MG63 (cell line): ENCODE measurements around the gene WWTR1. TPM values are rescaled to one million over a fixed set of nuclear protein-coding genes. Genes with fewer than 3 reads are reported as not detected.

Experiments
- DNase-seq: peaks from one replicate; pipeline ENCODE4 v3.0.0-alpha.2; 2020
- H3K27me3 ChIP-seq: fragments of 250-450 bp; sonication (Bioruptor Pico); 2 replicates; pipeline ENCODE4 v1.5.1; 2020; ENCODE audit warnings: mild to moderate bottlenecking, moderate library complexity
- H3K36me3 ChIP-seq: fragments of 250-450 bp; sonication (Bioruptor Pico); 2 replicates; pipeline ENCODE4 v1.5.1; 2020; ENCODE audit warnings: mild to moderate bottlenecking, moderate library complexity
- H3K4me3 ChIP-seq: fragments of 250-450 bp; sonication (Bioruptor Pico); 2 replicates; pipeline ENCODE4 v1.5.1; 2020; ENCODE audit warnings: mild to moderate bottlenecking, moderate library complexity
- H3K9me3 ChIP-seq: fragments of 250-450 bp; sonication (Bioruptor Pico); 2 replicates; pipeline ENCODE4 v1.5.1; 2020; ENCODE audit warnings: mild to moderate bottlenecking, moderate library complexity
- total RNA-seq: library from RNA; depleted of rRNA; stranded (reverse); fragments of >200 nt; shearing (Covaris generic); gene quantifications from 2 replicates; pipeline ENCODE4 v1.2.3, GENCODE V29; 2014; ENCODE audit warnings: low replicate concordance

Gene WWTR1
- total RNA-seq, 1 experiment from 2014 or later = 51.3 TPM

DNA sequence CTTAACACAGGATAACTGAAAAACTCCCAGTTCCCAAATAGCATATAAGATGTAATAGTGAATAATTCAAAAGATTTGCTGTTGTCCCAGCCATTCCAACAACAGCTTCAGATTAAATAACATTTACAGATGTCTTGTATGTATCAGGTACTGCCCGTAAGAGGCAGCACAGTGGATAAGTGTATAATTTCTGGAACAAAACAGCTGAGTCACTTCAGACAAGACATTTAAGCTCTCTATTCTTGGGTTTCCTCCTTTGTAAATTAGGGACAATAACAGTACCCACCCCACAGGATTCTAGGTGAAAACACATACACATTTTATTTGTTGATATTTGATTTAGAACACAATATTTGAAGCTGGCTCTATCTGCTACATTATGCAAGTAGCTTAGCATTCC lies 2.6 kb upstream of the WWTR1 start:
- Histone ChIP-seq H3K36me3 (peaks cover 17% of the 10 kb centered on the region), H3K9me3 (no peaks in the 10 kb centered on the region), H3K4me3 (no peak overlapping the region), H3K27me3 (no peaks in the 10 kb centered on the region)
- DNase-seq = no peak

DNA sequence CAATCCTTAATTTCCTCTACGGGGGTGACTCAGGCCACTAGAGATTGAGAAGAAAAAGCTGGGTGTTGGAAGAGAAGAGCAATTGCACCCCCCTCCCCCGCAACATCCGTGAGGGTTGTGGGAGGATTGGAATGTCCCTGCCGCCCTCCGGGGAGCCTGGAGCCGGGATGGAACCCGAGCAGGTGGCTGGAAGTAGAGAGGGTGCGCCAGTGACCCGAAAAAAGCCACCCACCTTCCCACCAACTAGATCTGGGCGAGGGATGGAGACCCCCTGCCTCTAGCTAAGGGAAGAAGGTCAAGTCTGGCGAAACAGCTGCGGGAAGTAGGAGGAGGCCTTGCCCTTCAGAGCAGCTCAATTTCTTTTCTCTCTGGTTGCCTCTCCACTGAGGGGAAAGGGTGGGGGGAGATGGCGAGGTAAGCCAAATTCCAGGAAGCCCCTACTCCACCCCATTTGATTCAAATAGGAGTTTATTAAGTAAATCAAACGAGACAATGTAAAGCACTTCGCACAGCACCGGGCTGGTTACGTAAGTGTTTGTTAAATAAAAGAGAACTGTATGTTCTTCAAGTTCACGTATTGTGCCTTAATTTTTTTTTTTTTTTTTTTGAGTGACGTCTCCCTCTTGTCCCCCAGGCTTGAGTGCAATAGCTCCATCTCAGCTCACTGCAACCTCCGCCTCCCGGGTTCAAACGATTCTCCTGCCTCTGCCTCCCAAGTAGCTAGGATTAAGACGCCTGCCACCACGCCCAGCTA lies 1.1 kb upstream of the WWTR1 start:
- Histone ChIP-seq H3K27me3 (no peaks in the 10 kb centered on the region), H3K4me3 (peak overlapping the region; percentile 87), H3K9me3 (no peaks in the 10 kb centered on the region), H3K36me3 (peaks cover 28% of the 10 kb centered on the region)
- no peak for DNase-seq

DNA sequence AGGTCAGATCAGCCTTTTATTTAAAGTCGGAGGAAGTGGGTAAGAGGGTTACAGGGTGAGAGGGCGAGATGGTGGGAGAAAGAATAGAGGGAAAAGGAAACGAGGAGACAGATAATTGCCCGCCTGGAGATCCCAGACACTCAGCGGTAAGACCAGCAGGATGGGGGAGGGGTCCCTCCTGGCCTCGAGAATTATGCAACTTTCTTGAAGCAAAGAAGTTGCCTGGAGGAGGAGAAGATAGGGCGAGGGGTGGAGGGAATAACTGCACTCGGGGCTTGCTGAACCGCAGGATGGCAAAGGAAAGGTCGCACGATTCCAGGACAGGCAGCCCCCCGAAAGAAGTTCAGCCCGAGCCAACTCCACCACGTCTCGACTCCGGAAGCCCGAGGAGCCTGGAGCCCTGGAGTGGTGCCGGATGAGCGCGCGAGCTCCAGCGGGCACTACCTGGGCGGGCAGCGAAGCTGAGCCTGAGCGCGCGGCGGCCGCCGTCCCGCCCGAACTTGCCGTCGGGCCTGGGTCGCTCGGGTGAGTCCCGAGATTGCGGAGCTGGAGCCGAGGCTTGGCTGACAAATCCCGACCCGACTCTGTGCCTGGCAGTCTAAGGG lies 402 bp downstream of the WWTR1 start:
- DNase-seq = no peak
- Histone ChIP-seq H3K27me3 (no peaks in the 10 kb centered on the region), H3K9me3 (no peaks in the 10 kb centered on the region), H3K4me3 (peak overlapping the region; percentile 87), H3K36me3 (peaks cover 41% of the 10 kb centered on the region)

DNA sequence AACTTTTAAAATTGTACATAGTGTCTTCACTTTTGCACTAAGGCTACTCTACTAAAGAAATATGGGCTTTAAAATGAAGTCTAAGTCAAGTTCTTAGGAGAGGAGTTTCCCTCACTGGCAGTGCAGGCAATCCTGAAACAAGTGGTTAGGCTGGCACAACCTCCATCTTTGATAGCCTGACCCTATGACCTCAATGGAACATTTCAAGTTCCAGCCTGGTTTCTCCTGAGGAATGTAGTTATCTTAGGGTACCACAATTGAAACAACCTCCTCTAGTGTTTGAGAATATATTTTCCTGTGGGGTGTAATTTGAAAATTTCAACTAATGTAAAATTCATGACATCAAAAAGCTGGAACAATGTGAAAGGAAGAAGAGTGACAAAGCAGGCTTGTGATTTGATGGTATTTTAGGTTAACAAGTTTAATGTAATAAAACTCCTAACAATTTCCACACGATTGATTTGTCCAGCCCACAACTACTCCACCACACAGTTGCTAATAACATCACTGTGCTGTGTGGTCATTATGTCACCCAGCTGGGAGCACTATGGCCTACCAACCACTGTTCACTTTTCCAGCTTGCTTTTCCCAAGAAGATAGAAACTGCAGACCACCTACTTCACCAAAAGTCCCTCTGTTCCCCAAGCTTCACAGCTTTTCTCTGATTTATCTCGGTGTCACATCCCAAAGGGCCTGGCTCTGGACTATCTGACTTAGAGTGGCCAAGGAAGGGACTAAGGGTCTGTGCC lies 1.8 kb downstream of the WWTR1 start:
- DNase-seq = no peak
- Histone ChIP-seq H3K4me3 (peak overlapping the region; percentile 87), H3K9me3 (no peaks in the 10 kb centered on the region), H3K27me3 (no peaks in the 10 kb centered on the region), H3K36me3 (peaks cover 52% of the 10 kb centered on the region)

DNA sequence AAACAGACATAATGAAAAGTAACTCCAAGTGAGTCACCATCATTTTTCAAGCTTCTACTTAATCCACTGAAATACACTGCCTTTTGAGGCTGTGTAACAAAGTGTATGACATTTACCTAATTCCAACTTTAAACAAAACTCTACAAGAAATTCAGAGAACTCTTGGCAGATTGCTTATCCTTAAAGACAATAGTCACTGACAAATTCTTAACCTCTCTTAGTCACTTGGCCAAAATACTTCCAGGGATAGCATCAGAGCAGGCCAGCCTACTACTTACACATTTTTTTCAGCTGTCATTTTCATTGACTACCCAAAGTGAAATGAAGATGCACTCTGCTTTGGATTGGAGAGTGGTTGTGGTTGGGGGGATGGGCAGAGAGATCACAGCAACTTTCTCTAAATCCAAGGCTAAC lies 3.6 kb downstream of the WWTR1 start:
- Histone ChIP-seq H3K27me3 (no peaks in the 10 kb centered on the region), H3K9me3 (no peaks in the 10 kb centered on the region), H3K36me3 (peaks cover 68% of the 10 kb centered on the region), H3K4me3 (peak overlapping the region; percentile 87)
- peak; percentile 33 for DNase-seq

DNA sequence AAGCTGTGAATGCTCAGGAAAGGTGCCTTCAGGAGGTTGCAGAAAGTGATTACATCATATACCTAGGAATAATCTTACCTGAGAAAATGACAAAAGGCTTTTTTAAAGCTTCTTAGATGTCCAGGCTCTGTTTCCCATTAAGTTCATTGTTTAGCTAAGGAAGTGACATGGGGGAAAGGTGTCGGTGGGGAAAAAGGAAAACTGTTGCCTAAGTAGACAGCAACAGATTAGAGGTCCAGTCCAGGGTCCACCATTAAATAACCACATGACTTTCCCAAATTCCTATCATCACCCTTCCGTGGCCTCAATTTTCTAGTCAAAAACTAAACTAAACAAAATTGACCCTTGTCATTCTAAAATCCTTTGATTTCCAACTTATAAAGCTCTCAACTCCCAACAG lies 4.3 kb downstream of the WWTR1 start:
- H3K4me3 ChIP-seq = peak overlapping the region; percentile 87
- DNase-seq = no peak
- H3K9me3 ChIP-seq = no peaks in the 10 kb centered on the region
- peaks cover 74% of the 10 kb centered on the region for H3K36me3 ChIP-seq
- no peaks in the 10 kb centered on the region for H3K27me3 ChIP-seq

DNA sequence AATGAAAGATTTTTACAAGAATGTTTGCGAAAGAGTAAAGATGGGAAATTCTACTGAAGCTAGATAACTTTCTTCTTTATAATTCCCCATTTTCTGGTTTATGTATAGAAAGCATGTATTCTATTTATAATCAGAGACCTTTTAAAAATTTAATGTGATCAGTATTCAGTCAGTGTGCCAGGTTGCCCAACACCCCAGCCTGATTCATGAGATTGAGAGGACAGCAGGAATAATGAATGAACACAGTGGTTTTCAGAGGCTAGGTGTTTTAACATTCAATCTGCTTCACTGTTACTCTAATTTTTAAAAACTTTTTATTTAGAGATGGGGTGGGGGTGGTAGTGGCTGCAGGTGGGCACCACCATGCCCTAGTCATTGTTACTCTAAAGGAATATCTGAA lies 4.7 kb downstream of the WWTR1 start:
- H3K27me3 ChIP-seq = no peaks in the 10 kb centered on the region
- H3K9me3 ChIP-seq = no peaks in the 10 kb centered on the region
- H3K36me3 ChIP-seq = peaks cover 78% of the 10 kb centered on the region
- no peak for DNase-seq
- H3K4me3 ChIP-seq = peak overlapping the region; percentile 87; the same call in 1 of the 2 replicates

DNA sequence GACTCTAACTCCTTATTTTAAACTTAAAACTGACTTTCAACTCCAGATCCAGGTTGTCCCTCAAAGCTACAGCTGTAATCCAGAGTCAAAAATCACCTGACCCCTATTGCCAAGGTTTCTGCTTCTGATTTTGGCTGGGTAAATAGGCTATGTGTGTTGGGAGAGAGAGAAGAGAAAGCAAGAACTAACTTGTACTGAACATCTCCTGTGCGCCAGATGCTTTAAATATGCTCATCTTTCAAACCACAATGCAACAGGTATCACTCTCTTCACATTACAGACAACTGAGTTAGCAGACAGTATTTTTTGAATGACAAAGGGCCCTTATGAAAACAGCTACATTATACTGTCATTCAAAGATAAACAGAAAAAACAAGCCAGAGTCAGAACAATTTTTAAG lies 7.0 kb downstream of the WWTR1 start:
- no peak for DNase-seq
- Histone ChIP-seq H3K36me3 (peaks cover 88% of the 10 kb centered on the region), H3K27me3 (no peaks in the 10 kb centered on the region), H3K4me3 (no peak overlapping the region), H3K9me3 (no peaks in the 10 kb centered on the region)

DNA sequence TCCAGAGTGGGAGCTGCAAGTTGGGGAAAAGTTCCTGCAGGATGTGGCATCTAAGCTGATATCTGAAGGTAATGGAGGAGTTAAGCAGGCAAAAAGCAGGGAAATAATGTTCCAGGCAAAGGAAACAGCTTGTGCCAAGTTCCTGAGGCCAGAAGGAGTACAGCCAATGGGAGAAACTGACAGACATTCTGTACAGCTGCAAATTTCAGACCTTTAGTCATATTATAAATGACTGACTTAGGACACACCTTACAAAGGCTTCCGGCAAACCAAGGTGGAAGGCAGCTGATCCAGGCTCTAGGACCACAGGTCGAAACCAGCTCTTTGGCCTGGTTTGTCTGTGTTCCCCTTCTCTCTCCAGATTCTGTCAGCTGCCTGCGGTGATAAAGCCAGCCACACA lies 9.3 kb downstream of the WWTR1 start:
- Histone ChIP-seq H3K36me3 (peaks cover 90% of the 10 kb centered on the region), H3K27me3 (no peaks in the 10 kb centered on the region), H3K9me3 (no peaks in the 10 kb centered on the region), H3K4me3 (no peak overlapping the region)
- no peak for DNase-seq

DNA sequence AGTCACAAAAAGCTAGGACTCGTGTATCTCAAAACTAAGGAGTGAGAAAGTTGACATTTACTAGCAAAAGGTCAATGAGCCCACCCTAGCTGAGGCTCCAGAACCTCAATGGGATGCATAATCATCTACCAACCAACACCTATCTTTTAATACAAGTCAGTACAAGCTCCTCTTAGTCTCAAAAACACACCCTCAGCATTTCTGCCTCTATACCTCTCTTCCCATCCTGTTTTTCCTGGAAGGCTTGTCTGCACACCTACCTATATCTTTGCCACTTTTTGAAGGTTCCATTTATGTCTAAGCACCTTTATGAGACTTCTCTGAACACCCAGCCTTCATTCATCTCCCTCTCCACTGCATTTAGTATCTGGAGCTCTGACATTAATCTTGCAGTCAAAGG lies 10.0 kb downstream of the WWTR1 start:
- Histone ChIP-seq H3K27me3 (no peaks in the 10 kb centered on the region), H3K36me3 (peaks cover 90% of the 10 kb centered on the region), H3K9me3 (no peaks in the 10 kb centered on the region), H3K4me3 (no peak overlapping the region)
- DNase-seq = no peak

DNA sequence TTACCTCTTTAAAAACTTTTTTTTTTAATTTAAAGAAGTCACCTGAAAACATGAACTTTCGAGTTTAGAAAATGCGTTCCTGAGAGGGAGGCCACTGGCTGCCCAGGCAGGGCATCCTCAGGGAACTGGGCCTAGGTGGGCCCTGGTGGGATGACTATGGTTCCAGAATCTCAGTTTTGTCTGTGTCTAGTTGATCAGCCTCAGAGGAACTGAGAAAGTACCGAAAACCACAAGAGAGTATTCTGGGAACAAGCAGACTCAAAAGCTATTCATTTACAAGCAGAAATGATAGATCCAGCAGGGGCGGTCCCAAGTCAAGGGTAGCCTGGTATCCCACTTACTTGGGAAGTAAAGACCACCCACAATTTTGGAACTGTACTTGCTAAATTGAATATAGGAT lies 10.5 kb downstream of the WWTR1 start:
- H3K36me3 ChIP-seq = peaks cover 90% of the 10 kb centered on the region
- no peak for DNase-seq

DNA sequence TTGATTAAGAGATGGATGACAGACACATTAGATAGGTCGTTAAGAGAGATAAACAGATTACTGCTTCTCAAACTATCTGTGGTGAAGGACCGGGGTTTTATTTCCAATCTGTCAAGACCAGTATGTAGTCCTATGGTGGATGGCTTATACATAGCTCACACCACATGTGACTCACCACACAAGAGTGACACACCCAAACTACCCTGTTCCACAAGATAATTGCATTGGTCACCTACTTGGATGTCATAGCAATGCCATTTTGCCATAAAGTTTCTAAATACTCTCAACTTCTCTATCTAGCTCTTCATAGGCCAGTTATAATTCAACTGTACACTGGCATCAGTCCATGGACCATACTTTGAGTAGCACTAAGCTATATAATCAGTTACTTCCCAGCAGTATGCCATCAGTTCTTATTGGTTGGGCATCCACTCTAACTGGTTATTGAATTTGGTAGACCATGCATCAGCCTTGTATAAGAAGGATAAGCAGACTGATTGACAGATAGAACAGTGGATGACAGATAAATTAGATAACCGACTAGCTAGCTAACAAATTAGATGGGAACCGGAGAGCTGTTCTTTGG lies 11.6 kb downstream of the WWTR1 start:
- H3K36me3 ChIP-seq = peaks cover 93% of the 10 kb centered on the region

More for the DNA sequence above, 10.5 kb downstream of the WWTR1 start:
- Histone ChIP-seq H3K27me3 (no peaks in the 10 kb centered on the region), H3K9me3 (no peaks in the 10 kb centered on the region), H3K4me3 (no peak overlapping the region)

DNA sequence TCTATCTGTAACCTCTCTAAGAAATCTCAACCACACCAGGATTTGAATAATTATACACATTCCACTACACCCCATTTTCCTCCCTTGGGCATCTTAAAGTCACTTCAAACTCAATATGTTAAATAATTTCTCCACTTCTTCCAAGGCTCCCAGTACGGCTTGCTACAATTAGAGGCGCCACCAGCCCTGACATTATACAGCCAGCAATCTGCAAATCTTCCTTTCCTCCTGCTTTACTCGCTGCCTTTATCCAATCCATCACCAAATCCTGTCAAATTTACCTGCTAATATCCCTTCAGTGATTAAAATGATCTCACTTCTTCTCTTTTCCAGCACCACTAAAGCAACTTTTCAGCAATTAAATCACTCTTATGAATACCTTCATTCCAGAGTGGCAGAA lies 13.9 kb downstream of the WWTR1 start:
- no peak for DNase-seq
- H3K36me3 ChIP-seq = peaks cover 79% of the 10 kb centered on the region
- no peak overlapping the region for H3K4me3 ChIP-seq
- no peaks in the 10 kb centered on the region for H3K9me3 ChIP-seq
- H3K27me3 ChIP-seq = no peaks in the 10 kb centered on the region

More for the DNA sequence above, 11.6 kb downstream of the WWTR1 start:
- Histone ChIP-seq H3K27me3 (no peaks in the 10 kb centered on the region), H3K9me3 (no peaks in the 10 kb centered on the region), H3K4me3 (no peak overlapping the region)
- DNase-seq = peak; percentile 51

DNA sequence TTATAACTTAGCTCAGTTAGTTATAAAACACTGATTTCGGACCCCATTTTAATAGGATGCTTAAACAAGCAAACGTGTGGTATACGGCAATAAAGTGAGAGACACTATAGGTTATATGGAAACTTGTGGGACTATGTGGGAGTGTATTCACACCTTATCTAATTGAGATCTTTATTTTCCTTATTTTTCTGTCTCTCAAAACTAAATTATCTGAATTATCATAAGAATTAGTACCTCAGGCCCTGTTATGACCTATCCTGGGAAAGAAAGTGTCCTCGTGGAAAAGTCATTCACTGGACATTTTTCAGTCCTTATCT lies 14.4 kb downstream of the WWTR1 start:
- Histone ChIP-seq H3K36me3 (peaks cover 76% of the 10 kb centered on the region), H3K9me3 (no peaks in the 10 kb centered on the region), H3K4me3 (no peak overlapping the region), H3K27me3 (no peaks in the 10 kb centered on the region)
- no peak for DNase-seq

DNA sequence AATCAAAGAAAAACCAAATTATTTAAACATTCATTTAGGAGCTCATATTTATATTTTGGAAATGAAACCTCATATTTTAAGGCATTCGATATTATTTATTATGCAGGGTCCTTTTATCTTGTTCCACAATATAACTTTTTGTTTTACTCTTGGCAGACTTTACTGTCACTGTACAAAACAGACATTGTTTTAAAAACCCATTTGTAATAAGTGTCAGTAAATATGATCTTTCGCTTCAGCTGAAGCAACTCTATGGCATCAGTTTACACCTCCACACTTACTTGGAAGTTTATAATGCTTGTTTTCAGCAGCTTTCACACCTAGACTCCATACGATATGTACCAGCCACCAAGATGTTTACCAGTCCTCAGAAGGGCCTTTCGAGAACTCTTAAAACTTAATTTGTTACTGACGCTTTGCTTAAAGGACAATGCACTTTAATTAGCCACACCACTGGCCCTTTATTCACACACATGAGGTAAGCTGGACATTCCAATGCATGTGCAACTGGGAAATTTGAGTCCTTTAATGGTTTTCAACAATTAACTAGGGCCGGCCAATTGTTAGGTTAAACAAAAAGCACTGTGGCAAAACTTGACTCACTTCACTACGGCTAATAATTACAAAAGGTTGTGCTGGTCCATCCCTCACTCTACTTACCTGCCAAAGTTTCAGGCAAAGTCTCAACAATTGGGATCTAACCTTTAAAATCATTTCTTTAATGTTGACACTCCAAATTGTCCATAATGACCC lies 16.7 kb downstream of the WWTR1 start:
- H3K4me3 ChIP-seq = no peak overlapping the region
- H3K36me3 ChIP-seq = peaks cover 70% of the 10 kb centered on the region
- H3K9me3 ChIP-seq = no peaks in the 10 kb centered on the region
- H3K27me3 ChIP-seq = no peaks in the 10 kb centered on the region
- DNase-seq = no peak

DNA sequence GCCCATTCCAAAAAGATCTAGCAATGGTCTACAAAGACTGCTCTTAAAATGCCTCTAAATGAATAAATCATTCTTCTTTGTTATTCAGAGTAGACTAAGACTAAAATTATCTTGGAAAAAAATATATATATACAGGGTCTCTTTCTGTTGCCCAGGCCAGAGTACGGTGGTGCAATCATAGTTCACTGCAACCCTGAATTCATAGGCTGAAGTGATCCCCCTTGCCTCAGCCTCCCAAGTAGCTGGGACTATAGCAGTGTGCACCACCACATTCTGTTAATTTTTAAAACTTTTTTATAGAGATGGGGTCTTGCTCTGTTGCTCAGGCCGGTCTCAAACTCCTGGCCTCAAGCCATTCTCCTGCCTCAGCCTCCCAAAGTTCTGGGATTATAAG lies 18.7 kb downstream of the WWTR1 start:
- Histone ChIP-seq H3K4me3 (peak overlapping the region; percentile 36), H3K36me3 (peaks cover 71% of the 10 kb centered on the region), H3K27me3 (no peaks in the 10 kb centered on the region), H3K9me3 (no peaks in the 10 kb centered on the region)
- DNase-seq = no peak
